HG03342 (cell line): ENCODE data around the gene LRG1.
"Not testable (repeated sequence)": the region's sequence is repeated elsewhere in the genome, so short reads cannot be mapped to it uniquely, and the experiment has no call there.

Source experiments
- ATAC-seq: cut with Tn5 transposase; IDR thresholded peaks from one replicate; pipeline ENCODE4 v1.9.1; 2021; ENCODE audit warnings: mild to moderate bottlenecking, moderate library complexity; ENCODE audit not compliant: unreplicated experiment

Gene LRG1

GRCh38 chr19:4576016-4576933, 36.4 kb upstream of the LRG1 start:
- ATAC-seq = no peak

DNA sequence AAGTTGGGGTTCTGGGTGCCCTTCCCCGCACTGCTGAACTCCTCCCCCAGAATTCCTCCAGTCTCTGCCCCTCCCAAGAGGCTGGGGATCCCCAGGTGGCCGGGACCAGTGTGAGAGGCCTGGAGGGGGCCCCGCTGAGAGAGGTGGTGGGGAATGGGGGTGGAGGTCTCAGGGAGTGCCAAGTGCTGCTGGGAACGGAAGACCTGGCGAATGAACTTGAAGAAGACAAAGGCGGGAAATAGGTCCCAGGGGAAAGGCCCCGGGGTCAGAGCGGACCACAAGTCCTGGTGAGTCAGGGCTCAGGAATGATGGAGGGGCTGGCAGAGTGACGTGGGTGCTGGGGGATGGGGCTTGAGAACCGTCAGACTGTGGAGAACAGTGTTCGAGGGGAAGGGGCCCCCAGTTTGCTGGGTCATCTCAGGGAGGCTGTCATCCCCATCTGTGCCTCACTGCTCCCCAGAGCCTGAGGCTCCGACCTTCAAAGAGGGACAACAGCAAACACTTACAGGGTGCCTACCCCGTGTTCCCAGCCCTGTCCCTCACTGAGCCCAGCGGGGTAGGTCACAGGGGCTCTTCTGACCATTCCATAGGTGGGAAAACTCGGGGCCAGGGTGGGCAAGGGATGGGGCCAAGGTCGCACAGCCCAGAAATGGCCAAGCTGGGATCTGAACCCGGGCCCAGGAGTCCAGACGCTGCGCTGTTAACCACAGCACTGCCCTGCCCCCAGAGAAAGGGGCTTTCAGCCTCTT, 35.6 kb upstream of the LRG1 start:
- ATAC-seq = no peak

DNA sequence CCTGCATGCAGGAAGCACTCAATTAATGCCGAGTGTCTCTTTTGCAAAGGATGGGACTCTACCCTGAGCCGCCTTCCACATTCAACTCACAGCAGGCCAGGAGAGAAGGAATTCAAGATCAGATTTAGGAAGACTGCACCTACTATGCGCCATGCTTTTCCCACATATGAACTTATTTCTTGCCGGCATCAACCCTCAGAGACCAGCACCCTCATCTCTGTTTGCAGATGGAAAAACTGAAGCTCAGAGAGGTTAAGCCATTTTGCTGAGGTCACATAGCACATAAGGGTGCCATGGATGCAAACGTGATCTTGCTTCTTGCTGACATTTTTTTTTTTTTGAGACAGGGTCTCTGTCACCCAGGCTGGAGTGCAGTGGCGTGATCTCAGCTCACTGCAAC, 33.8 kb upstream of the LRG1 start:
- ATAC-seq = no peak

DNA sequence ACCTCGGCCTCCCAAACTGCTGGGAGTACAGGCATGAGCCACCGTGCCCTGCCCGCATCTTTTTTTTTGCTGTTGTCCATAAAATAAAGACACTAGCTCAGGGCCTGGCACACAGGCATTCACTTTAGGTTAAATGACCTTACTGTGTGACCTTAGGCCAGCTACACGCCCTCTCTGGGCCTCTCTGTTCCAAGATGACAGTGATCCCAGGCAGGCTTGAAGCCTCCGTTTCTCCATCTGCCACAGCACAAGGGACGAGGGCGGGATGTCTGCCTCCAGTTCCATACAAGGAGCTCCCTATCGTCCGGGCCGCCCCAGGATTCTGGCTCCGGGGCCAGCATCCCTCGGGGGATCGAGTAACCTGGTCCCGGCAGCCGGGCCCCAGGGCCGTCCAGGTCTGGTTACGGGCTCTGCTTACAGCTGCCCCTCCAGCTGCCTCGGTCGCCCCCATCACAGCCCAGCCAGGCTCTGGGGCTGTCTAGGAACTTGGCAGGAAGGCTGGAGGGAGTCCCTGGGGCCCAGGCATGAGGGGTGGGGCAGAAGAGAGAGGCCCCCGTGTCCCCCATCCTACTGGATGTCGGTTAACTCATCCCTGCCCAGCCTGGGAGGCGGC, 31.6 kb upstream of the LRG1 start:
- ATAC-seq = no peak

DNA sequence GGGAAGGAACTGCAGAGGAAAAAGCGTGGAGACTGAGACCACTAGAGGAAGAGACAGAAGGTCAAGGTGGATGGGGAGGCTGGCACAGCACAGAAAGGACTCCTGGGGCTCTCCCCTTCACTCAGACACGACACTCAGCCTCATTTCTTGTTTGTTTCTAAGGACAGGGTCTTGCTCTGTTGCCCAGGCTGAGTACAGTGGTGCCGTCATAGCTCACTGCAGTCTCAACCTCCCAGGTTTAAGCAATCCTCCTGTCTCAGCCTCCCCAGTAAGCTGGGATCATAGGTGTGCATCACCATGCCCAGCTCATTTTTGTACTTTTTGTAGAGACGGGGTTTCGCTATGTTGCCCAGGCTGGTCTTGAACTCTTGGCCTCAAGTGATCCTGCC, 31.1 kb upstream of the LRG1 start:
- ATAC-seq = no peak

DNA sequence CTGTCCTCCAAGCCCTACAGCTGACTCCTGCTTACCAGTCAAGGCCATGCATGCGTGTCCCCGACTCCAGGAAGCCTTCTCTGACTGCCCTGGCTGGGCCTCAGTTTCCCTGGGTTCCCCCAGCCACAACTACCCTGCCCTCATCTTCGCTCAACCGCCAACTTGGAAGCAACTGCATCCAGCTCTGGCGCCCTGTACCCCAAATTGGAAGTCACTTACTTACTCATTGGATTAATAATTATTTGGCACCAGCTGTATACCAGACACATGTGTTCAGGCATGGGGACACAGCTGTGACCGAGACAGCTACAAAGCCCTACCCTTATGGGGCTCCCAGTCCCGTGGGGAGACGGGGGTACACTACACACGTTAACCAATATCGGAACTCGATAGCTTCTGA, 30.6 kb upstream of the LRG1 start:
- no peak for ATAC-seq

DNA sequence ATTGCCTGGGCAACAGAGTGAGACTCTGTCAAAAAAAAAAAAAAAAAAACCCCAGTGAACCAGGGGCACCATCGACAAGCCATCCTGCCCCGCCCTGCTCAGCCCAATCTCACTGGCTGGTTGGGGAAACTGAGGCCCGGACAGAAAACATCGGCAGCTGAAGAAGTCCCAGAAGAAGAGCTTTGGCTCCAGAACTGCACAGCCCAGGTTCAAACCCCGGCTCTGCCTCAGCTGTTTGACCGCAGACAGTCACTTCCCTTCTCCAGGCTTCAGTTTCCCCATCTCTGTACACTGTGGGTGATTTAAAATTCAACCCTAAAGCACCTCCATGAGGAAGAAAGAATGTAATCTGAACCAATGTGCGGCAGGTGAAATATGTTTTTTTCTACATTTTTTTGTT, 29.1 kb upstream of the LRG1 start:
- ATAC-seq = no peak

DNA sequence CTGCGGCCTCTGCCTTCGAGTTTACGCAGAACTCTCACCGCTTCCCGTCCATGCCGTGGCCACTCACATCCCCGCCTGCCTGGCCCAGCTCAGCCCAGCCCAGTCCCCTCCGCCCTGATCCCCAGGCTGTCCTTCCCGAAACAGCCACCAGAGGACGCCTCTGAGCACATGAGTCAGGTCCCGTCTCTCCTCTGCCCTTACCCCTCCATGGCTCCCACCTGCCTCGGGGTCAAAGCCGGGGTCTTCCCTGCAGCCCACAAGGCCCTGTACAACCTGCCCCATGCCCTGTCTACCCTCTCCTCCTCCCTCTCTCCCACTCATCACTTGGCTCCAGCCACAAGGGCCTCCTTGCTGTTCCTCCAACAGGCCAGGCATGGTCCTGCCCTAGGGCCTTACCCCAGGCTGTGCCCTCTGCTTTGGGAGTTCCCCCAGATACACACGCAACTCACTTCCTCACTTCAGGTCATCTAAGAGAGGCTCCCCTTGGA, 27.8 kb upstream of the LRG1 start:
- no peak for ATAC-seq

DNA sequence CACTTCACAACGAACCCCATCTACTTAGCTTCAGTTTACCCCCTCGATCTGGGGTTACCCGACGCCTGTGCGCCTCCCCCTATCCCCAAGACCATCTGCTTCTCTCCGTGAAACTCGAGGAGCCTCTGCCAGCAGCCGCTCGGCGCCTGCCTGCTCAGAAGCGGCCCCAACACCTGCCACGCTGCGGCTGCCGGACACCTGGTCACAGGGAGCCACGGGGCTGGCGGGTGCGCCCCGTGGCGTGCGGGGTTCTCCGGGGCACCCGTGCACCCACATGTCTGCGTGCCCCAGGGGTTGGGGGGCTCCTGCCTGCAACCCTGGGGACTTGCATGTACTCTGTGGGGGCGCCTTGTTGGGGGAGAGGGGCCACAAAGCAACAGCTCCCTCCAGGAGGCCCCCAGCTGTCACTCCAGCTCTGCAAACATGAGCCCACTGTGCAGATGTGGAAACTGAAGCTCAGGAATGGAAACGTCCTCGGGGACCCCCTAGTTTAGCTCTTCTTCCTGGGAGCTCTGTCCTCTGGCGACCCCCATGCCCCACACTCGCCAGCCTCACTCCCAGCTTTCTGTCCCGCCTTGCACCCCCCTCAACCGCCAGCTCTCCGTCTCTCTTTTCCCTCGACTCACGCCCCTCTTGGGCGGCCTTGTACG, 26.7 kb upstream of the LRG1 start:
- no peak for ATAC-seq

DNA sequence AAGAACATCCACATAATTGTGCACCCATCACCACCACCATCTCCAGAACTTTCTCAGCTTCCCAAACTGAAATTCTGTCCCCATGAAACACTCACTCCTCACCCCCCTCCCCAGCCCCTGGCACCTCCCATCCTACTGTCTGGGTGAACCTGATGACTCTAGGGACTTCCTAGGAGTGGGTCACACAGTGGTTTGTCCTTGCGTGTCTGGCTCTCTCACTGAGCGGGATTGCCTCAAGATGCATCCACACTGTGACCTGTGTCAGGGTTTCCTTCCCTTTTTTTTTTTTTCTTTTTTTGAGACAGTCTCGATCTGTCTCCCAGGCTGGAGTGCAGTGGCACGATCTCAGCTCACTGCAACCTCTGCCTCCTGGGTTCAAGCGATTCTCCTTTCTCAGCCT, 23.7 kb upstream of the LRG1 start:
- ATAC-seq = not testable (repeated sequence)

DNA sequence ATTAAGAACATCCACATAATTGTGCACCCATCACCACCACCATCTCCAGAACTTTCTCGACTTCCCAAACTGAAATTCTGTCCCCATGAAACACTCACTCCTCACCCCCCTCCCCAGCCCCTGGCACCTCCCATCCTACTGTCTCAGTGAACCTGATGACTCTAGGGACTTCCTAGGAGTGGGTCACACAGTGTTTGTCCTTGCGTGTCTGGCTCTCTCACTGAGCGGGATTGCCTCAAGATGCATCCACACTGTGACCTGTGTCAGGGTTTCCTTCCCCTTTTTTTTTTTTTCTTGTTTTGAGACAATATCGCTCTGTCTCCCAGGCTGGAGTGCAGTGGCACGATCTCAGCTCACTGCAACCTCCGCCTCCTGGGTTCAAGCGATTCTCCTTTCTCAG, 22.2 kb upstream of the LRG1 start:
- not testable (repeated sequence) for ATAC-seq

GRCh38 chr19:4559569-4559968, 19.7 kb upstream of the LRG1 start, which contains the start of gene SEMA6B:
Gene SEMA6B, minus strand, starts transcription at chr19:4559684. Its CDS starts 1,227 bp downstream, at chr19:4558457.
- no peak for ATAC-seq

- ATAC-seq = no peak
Measured at GRCh38 chr19:4557971-4558941, 18.4 kb upstream of the LRG1 start.

GRCh38 chr19:4557144-4557970, 17.5 kb upstream of the LRG1 start:
- ATAC-seq = no peak

DNA sequence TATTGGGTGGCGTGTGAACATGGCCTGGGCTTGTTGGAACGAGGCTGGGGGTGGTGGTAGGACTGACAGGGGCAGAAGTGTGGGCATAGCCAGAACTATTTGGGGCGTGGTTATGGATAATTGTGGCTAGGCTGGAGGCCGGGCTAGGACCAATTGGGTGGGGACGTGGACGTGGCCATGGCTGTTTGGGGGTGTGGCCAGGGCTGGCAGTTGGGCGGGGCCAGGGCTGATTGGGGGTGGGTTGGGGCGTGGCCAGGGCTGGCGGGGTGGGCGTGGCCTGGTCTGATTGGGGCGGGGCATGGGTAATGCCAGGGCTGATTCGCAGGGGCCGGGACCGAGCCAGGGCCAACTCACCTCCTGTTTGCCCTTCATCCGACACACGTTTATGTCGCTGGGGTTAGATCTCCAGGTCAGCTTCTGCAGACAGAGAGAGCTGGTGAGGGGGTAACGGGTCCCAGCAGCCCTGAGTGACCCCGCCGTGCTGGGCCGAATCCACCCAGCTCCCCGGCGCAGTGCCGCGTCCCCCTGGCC, 16.8 kb upstream of the LRG1 start:
- no peak for ATAC-seq

DNA sequence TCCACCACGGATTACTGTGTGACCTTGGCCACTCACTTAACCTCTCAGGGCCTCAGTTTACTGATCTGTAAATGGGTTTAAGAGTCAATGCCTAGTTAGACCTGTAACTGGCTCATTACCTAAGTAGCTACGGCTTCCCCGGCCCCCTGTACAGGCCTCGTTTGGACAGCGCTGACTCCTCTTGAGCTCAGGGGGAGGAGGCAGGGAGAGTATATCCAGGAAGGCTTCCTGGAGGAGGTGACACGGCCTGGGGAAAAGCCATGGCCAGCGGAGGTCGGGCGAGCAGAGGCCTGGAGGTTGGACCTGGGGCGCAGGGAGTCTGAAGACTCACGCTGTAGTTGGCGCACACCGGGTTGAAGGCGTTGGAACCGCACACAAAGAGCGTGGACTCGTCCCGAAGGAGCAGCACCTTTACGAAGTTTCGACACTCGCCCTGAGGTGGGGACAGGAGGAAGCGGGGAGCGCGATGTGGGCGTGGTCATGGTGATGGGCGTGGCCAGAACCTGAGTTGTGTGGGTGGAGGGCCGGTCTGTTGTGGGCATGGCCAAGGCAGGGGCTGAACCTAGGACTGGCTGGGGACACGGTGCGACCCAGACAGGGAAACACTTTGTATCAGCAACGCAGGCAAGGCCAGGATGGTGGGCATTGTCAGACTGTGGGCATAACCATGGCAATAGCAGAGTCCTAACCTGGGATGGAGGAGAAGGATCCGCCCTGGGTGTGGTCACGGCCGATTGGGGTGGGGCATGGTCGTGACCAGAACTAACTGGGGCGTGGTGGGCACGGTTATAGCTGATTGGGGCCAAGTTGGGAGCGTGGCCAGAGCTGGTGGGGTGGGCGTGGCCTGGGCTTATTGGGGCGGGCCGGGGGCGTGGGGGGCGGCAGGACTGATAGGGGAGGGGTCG, 16.1 kb upstream of the LRG1 start:
- no peak for ATAC-seq

DNA sequence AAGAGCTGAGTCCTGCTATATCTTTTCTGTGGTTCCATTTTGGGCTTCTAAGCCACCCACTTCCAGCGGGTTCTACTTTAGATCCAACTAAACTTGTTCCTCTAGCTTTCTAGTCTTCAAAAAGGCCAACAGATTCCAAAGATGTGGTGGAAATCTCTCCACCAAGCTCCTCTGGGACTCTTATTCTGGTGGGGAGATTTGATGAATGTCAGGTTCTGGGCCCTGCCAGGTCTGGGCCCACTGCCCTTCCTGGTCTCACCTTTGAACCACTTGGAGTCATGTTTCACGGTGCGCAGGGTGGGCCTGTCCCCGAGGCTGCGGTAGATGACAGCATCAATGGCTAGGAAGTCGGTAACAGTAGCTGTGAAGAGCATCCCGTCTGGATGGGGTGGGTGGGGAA, 14.9 kb upstream of the LRG1 start:
- no peak for ATAC-seq

DNA sequence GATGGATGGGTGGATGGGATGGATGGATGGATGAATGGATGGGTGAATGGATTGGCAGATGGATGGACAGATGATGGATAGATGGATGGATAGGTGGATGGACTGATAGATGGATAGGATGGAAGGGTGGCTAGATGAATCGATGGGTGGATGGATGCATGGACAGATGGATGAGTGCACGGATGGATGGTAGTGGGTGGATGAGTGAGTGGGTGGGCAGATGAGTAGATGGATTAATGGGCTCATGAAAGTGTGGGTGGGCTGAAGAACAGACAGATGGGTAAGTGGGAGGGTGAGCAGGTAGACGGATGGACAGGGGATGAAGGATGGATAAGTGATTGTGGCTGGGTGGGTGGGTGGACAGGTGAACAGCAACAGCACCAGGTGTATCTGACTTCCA, 13.9 kb upstream of the LRG1 start:
- no peak for ATAC-seq
